ENCODE measurements around the gene MYO3B.

DNA sequence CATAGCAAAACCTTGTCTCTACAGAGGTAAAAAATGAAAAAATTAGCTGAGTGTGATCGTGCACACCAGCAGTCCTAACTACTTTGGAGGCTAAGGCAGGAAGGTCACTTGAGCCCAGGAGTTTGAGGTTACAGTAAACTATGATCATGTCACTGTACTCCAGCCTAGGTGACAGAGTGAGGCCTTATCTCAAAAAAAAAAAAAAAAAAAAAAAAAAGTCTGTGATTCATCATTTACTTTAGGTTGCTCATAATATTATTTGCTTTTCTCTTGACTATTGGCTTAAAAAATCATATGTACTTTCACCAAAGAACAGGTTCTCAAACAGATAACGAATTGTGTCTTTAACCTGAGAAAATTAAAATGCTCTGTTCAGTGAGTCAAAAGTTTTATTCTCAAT, 129.1 kb downstream of the MYO3B start:
- TF ChIP-seq POLR2A (IDR thresholded peaks at IDR 0.05; ENCODE audit: low read length) = no peak
- no peak for TF ChIP-seq GATA1 (IDR thresholded peaks at IDR 0.05; ENCODE audit: low read depth, low read length)
